Liver (tissue), 9 donors: ENCODE measurements around the gene RTN4RL1. TPM values are rescaled to one million over a fixed set of nuclear protein-coding genes. Genes with fewer than 3 reads are reported as not detected.

Source experiments
- DNase-seq: peaks from one replicate; pipeline ENCODE4 v3.0.0-alpha.2; 2017; ENCODE audit warnings: low spot score
- H3K27ac ChIP-seq, 2 donors: one replicate each; pipeline ENCODE4 v1.7.0; 2013; ENCODE audit warnings: inconsistent platforms in 2 of 2, low read length in 2 of 2, control low read depth in 1 of 2, low read depth in 1 of 2, mild to moderate bottlenecking in 1 of 2
- H3K27me3 ChIP-seq, 4 donors: one replicate each; pipeline versions ENCODE4 v1.6.1 to v1.7.0; 2013; ENCODE audit warnings: low read length in 3 of 4, inconsistent platforms in 1 of 4, mild to moderate bottlenecking in 1 of 4, moderate library complexity in 1 of 4; ENCODE audit not compliant: control insufficient read depth in 4 of 4, insufficient read depth in 4 of 4
- H3K36me3 ChIP-seq, 4 donors: one replicate each; pipeline versions ENCODE4 v1.6.1 to v1.7.0; 2013; ENCODE audit warnings: low read length in 3 of 4, mild to moderate bottlenecking in 3 of 4, low read depth in 1 of 4, moderate library complexity in 1 of 4; ENCODE audit not compliant: control insufficient read depth in 4 of 4, insufficient read depth in 3 of 4
- H3K4me1 ChIP-seq, 4 donors: one replicate each; pipeline versions ENCODE4 v1.6.1 to v1.7.0; 2013; ENCODE audit warnings: low read length in 3 of 4, mild to moderate bottlenecking in 3 of 4, moderate library complexity in 1 of 4; ENCODE audit not compliant: control insufficient read depth in 4 of 4, insufficient read depth in 4 of 4
- H3K4me3 ChIP-seq, 3 donors: one replicate each; pipeline versions ENCODE4 v1.6.1 to v1.7.0; 2013; ENCODE audit warnings: low read length in 3 of 3, control low read depth in 1 of 3, low read depth in 1 of 3, mild to moderate bottlenecking in 1 of 3
- H3K9ac ChIP-seq, 2 donors: one replicate each; pipeline ENCODE4 v1.7.0; 2013; ENCODE audit warnings: low read length in 2 of 2, mild to moderate bottlenecking in 2 of 2, moderate library complexity in 2 of 2, control low read depth in 1 of 2, low read depth in 1 of 2
- H3K9me3 ChIP-seq, 4 donors: one replicate each; pipeline versions ENCODE4 v1.6.1 to v1.7.0; 2013; ENCODE audit warnings: low read length in 3 of 4; ENCODE audit not compliant: control insufficient read depth in 4 of 4
- ATF3 ChIP-seq: IDR thresholded peaks from 2 replicates; pipeline ENCODE4 v1.6.1; 2016; ENCODE audit warnings: antibody characterized with exemption
- HNF4G ChIP-seq: IDR thresholded peaks from 2 replicates; pipeline ENCODE4 v1.6.1; 2016; ENCODE audit warnings: antibody characterized with exemption
- JUND ChIP-seq, 2 donors: IDR thresholded peaks; 2 replicates each; pipeline ENCODE4 v1.6.1; 2016; ENCODE audit warnings: antibody characterized with exemption in 2 of 2
- MAX ChIP-seq: IDR thresholded peaks from 2 replicates; pipeline ENCODE4 v1.6.1; 2016; ENCODE audit warnings: antibody characterized with exemption
- RXRA ChIP-seq, 2 donors: IDR thresholded peaks; 2 replicates each; pipeline ENCODE4 v1.6.1; 2017 to 2018; ENCODE audit warnings: antibody characterized with exemption in 2 of 2, mild to moderate bottlenecking in 1 of 2
- SP1 ChIP-seq: IDR thresholded peaks from 2 replicates; pipeline ENCODE4 v1.6.1; 2018; ENCODE audit warnings: antibody characterized with exemption, mild to moderate bottlenecking
- YY1 ChIP-seq: IDR thresholded peaks from 2 replicates; pipeline ENCODE4 v1.6.1; 2016; ENCODE audit warnings: antibody characterized with exemption, mild to moderate bottlenecking
- ZBTB33 ChIP-seq: IDR thresholded peaks from 2 replicates; pipeline ENCODE4 v1.6.1; 2016; ENCODE audit warnings: antibody characterized with exemption
- WGBS: extraction: QIAGEN DNeasy Blood & Tissue Kit; methylation state at CpG from one replicate; pipeline ENCODE4 v1.1.7; 2013; 5-methylcytosine and 5-hydroxymethylcytosine counted together
- polyA plus RNA-seq, 2 donors: library from polyadenylated mRNA; stranded (reverse) in 1 of 2; unstranded in 1 of 2; fragments of 200-250 nt in 1 of 2; fragments of >200 nt in 1 of 2; fragmentation: Nextera tagmentation in 1 of 2; extraction: Ambion mirVana in 1 of 2; gene quantifications; one replicate each; pipeline versions ENCODE4 v1.2.1 to v1.2.3, GENCODE V29; 2013 to 2015
- total RNA-seq, 2 donors: library from RNA; depleted of rRNA; stranded (reverse); fragments of >200 nt; gene quantifications; one replicate each; pipeline ENCODE4 v1.2.3, GENCODE V29; 2014
- TF ChIP-seq, protein P1 (sequence below): fragments of 150-350 bp; IDR thresholded peaks from 2 replicates; pipeline ENCODE4 v1.5.1; 2017; ENCODE audit warnings: improper control_type of control experiment, low read depth, low read length; ENCODE audit not compliant: missing input control
- donor health status: healthy.
- donor health status: healthy.
- donor health status: healthy.
- donor health status: healthy.
- donor health status: healthy.

Gene RTN4RL1
- total and polyA plus RNA-seq, 4 donors: 0.04 to 5.4 (median 1.2) TPM

DNA sequence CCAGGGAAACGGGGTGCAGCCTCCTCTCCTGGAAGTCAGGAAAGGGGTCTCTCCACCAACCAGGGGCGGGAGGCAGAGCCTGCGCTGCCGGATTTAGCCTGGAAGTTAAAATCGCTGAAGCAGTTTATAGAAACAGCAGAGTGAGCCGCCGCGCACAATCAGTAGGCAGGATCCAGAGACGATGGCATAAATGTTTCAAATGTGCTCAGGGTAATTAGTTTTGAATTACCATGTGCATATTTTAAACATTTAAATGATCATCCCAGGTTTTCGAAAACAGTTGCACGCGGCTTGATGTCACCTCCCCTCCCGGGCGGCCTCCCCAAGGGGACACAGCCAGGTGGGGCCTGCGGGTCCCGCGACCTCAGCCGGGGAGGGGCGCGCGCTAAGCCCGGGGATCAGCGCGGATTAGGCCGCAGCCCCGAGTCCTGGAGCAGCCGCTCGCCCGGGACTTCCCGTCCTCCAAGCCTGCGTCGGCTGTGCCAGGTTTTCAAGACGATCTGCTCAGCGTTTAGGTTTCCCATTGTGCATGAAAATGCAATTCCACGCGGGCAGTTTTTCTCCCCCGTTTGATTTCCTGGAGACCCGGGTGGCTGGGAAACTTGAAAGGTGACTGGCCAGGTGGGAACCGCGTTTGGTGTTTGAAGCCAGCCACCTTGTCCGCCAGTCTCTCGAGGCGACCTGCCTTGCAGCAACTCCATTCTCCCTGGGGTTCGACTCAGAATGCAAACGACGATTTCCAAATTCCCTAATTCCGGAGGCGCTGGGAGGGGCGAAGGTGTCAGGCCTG, 117.0 kb downstream of the RTN4RL1 start (continued):
- no peak for TF ChIP-seq ZBTB33

GRCh38 chr17:1907216-1907631, 117.9 kb downstream of the RTN4RL1 start:
- Histone ChIP-seq H3K9ac (no peak overlapping the region), H3K27ac (no peak overlapping the region), H3K4me1 (peaks cover 11 to 37% (median 33%) of the 10 kb centered on the region in 4 donors), H3K36me3 (no peaks in the 10 kb centered on the region), H3K4me3 (no peak overlapping the region), H3K9me3 (no peaks in the 10 kb centered on the region), H3K27me3 (no peaks in the 10 kb centered on the region)
- DNase-seq: no peak
- no peak for TF ChIP-seq YY1
- no peak for TF ChIP-seq MAX
- no peak for TF ChIP-seq RXRA (IDR thresholded peaks at IDR 0.05)
- TF ChIP-seq, protein P1, sequence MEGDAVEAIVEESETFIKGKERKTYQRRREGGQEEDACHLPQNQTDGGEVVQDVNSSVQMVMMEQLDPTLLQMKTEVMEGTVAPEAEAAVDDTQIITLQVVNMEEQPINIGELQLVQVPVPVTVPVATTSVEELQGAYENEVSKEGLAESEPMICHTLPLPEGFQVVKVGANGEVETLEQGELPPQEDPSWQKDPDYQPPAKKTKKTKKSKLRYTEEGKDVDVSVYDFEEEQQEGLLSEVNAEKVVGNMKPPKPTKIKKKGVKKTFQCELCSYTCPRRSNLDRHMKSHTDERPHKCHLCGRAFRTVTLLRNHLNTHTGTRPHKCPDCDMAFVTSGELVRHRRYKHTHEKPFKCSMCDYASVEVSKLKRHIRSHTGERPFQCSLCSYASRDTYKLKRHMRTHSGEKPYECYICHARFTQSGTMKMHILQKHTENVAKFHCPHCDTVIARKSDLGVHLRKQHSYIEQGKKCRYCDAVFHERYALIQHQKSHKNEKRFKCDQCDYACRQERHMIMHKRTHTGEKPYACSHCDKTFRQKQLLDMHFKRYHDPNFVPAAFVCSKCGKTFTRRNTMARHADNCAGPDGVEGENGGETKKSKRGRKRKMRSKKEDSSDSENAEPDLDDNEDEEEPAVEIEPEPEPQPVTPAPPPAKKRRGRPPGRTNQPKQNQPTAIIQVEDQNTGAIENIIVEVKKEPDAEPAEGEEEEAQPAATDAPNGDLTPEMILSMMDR: no peak
- TF ChIP-seq HNF4G: no peak
- no peak for TF ChIP-seq JUND (IDR thresholded peaks at IDR 0.05)
- no peak for TF ChIP-seq SP1
- 82% methylated on average over 17 of the region's 17 CpGs for WGBS

DNA sequence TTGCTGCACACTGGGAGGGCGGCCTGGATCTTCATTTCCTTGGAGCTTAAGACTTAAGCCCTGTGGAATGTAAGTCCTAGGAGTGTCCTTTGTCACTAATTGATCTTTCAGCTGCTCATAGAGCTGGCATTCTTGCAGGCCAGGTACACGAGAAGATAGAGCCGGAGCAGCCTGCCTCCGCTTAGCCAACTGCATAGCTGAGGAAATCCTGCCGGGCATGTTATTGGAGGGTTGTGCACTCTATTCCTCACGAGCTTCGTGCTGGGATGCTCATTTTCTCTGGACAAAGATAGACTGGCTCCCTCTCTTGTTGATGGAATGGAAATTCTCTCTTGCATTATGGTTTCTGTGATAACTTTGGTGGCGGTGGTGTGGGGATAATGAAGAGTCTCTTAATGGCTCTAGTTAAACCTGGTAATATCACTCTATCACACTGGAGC, 118.5 kb downstream of the RTN4RL1 start:
- no peak overlapping the region for H3K4me3 ChIP-seq
- no peak for DNase-seq
- no peaks in the 10 kb centered on the region for H3K9me3 ChIP-seq
- H3K36me3 ChIP-seq: no peaks in the 10 kb centered on the region
- no peak for TF ChIP-seq ATF3
- TF ChIP-seq SP1: no peak
- H3K27me3 ChIP-seq: no peaks in the 10 kb centered on the region
- H3K27ac ChIP-seq: no peak overlapping the region
- no peak overlapping the region for H3K9ac ChIP-seq
- H3K4me1 ChIP-seq: peaks cover 11 to 37% (median 33%) of the 10 kb centered on the region in 4 donors
- 78% methylated on average over 8 of the region's 8 CpGs for WGBS
